Endodermal cell (in vitro differentiated cells): ENCODE data around the gene BEST1. TPM values are rescaled to one million over a fixed set of nuclear protein-coding genes. Genes with fewer than 3 reads are reported as not detected.
"Not testable (repeated sequence)": the region's sequence is repeated elsewhere in the genome, so short reads cannot be mapped to it uniquely, and the experiment has no call there.

ENCODE experiments used
- DNase-seq: peaks from one replicate; pipeline ENCODE4 v3.0.0-alpha.2; 2017
- H3K27ac ChIP-seq: 2 replicates; pipeline ENCODE4 v1.5.1; 2013; ENCODE audit warnings: mild to moderate bottlenecking, low read depth, low read length, moderate library complexity
- H3K27me3 ChIP-seq: 2 replicates; pipeline ENCODE4 v1.6.1; 2013; ENCODE audit warnings: mild to moderate bottlenecking, low read length, moderate library complexity; ENCODE audit not compliant: insufficient read depth, control insufficient read depth, poor library complexity, severe bottlenecking
- H3K36me3 ChIP-seq: 2 replicates; pipeline ENCODE4 v1.7.0; 2013; ENCODE audit warnings: mild to moderate bottlenecking, low read length, moderate library complexity; ENCODE audit not compliant: control insufficient read depth, insufficient read depth
- H3K4me1 ChIP-seq: one replicate; pipeline ENCODE4 v1.7.0; 2013; ENCODE audit warnings: low read length; ENCODE audit not compliant: control insufficient read depth, insufficient read depth
- H3K4me3 ChIP-seq: 2 replicates; pipeline ENCODE4 v1.5.1; 2013; ENCODE audit warnings: mild to moderate bottlenecking, low read length, moderate library complexity
- H3K9ac ChIP-seq: 2 replicates; pipeline ENCODE4 v1.6.1; 2013; ENCODE audit warnings: mild to moderate bottlenecking, low read length, moderate library complexity; ENCODE audit not compliant: poor library complexity, severe bottlenecking; ENCODE audit errors: extremely low read depth
- H3K9me3 ChIP-seq: 2 replicates; pipeline ENCODE4 v1.6.1; 2013; ENCODE audit warnings: mild to moderate bottlenecking, low read length, moderate library complexity; ENCODE audit not compliant: control insufficient read depth
- H3K27ac Mint-ChIP-seq: 2 replicates; pipeline ENCODE4 v1.8.0; 2020; ENCODE audit warnings: mixed read lengths
- H3K27me3 Mint-ChIP-seq: 2 replicates; pipeline ENCODE4 v1.8.0; 2021; ENCODE audit warnings: mild to moderate bottlenecking, mixed read lengths; ENCODE audit not compliant: insufficient read depth
- H3K36me3 Mint-ChIP-seq: 2 replicates; pipeline ENCODE4 v1.8.0; 2020; ENCODE audit warnings: low read depth, mixed read lengths
- H3K4me1 Mint-ChIP-seq: 2 replicates; pipeline ENCODE4 v1.8.0; 2020; ENCODE audit warnings: mixed read lengths
- H3K4me3 Mint-ChIP-seq: 2 replicates; pipeline ENCODE4 v1.8.0; 2020; ENCODE audit warnings: mild to moderate bottlenecking, moderate library complexity, mixed read lengths
- H3K9me3 Mint-ChIP-seq: 2 replicates; pipeline ENCODE4 v1.8.0; 2020; ENCODE audit warnings: mild to moderate bottlenecking, mixed read lengths
- CTCF ChIP-seq: fragments of 200-600 bp; sonication (generic); conservative IDR thresholded peaks from 2 replicates; pipeline ENCODE4 v1.5.0; 2021; ENCODE audit warnings: antibody characterized with exemption, mild to moderate bottlenecking
- WGBS, 2 experiments: methylation state at CpG; one replicate each; pipeline versions ENCODE4 v1.1.5 to v1.1.7; 2013; ENCODE audit warnings: missing lambda C conversion rate in 2 of 2, mixed read lengths in 1 of 2; ENCODE audit not compliant: insufficient coverage in 1 of 2, insufficient read length in 1 of 2; 5-methylcytosine and 5-hydroxymethylcytosine counted together
- total RNA-seq, 2 donors: library from RNA; stranded (reverse); fragmentation: NEBNext Ultra II Directional in 1 of 2; extraction: Animal tissue kit (Norgen Biotek cat#: 25700) in 1 of 2; gene quantifications; 2 replicates in 1 of 2; 3 replicates in 1 of 2; pipeline ENCODE4 v1.2.1, GENCODE V29; 2021

The BEST1 gene
- total RNA-seq, 2 donors from 2014 or later = 0.26 to 0.40 TPM

- H3K27ac Mint-ChIP-seq = no peak overlapping the region
- peaks cover 9% of the 10 kb centered on the region for H3K4me1 Mint-ChIP-seq
- Histone ChIP-seq H3K9me3 (peaks cover 17% of the 10 kb centered on the region), H3K27ac (no peak overlapping the region), H3K36me3 (no peaks in the 10 kb centered on the region), H3K27me3 (no peaks in the 10 kb centered on the region), H3K4me1 (no peaks in the 10 kb centered on the region), H3K9ac (no peak overlapping the region), H3K4me3 (no peak overlapping the region)
- H3K27me3 Mint-ChIP-seq = peaks cover 6% of the 10 kb centered on the region
- H3K9me3 Mint-ChIP-seq = peaks cover 21% of the 10 kb centered on the region
- WGBS, 2 experiments = 79 to 84% methylated on average over 7 to 12 of the region's 12 CpGs
- no peak for DNase-seq
- no peak overlapping the region for H3K4me3 Mint-ChIP-seq
- TF ChIP-seq CTCF = no peak
- H3K36me3 Mint-ChIP-seq = peaks cover 3% of the 10 kb centered on the region
Observed at GRCh38 chr11:62001450-62002191, 51.5 kb downstream of the BEST1 start.

GRCh38 chr11:62002283-62002682 is 52.1 kb downstream of the BEST1 start:
- not testable (repeated sequence) for H3K27me3 Mint-ChIP-seq, H3K36me3 ChIP-seq, H3K9ac ChIP-seq, H3K27ac Mint-ChIP-seq, H3K4me1 ChIP-seq, DNase-seq, H3K36me3 Mint-ChIP-seq, H3K27me3 ChIP-seq, H3K4me1 Mint-ChIP-seq, H3K4me3 Mint-ChIP-seq, H3K4me3 ChIP-seq, H3K27ac ChIP-seq
- WGBS, 2 experiments = 92 to 96% methylated on average over 7 to 8 of the region's 8 CpGs
- peaks cover 17% of the 10 kb centered on the region for H3K9me3 ChIP-seq
- peaks cover 21% of the 10 kb centered on the region for H3K9me3 Mint-ChIP-seq

GRCh38 chr11:62004473-62004872 is 54.3 kb downstream of the BEST1 start:
- WGBS, 2 experiments = 100% methylated on average over 2 of the region's 2 CpGs; no CpG with 5 or more reads in 1 of the 2 experiments
- Histone ChIP-seq H3K9ac (no peak overlapping the region), H3K36me3 (no peaks in the 10 kb centered on the region), H3K9me3 (peaks cover 4% of the 10 kb centered on the region), H3K4me3 (no peak overlapping the region), H3K27me3 (no peaks in the 10 kb centered on the region), H3K27ac (no peak overlapping the region), H3K4me1 (no peaks in the 10 kb centered on the region)
- TF ChIP-seq CTCF = no peak
- no peak overlapping the region for H3K4me3 Mint-ChIP-seq
- no peak for DNase-seq
- H3K4me1 Mint-ChIP-seq = peaks cover 9% of the 10 kb centered on the region
- H3K9me3 Mint-ChIP-seq = peaks cover 10% of the 10 kb centered on the region
- no peak overlapping the region for H3K27ac Mint-ChIP-seq
- no peaks in the 10 kb centered on the region for H3K36me3 Mint-ChIP-seq
- peaks cover 6% of the 10 kb centered on the region for H3K27me3 Mint-ChIP-seq
